Neural cell (in vitro differentiated cells): ENCODE results near the gene CD300A. TPM values are rescaled to one million over a fixed set of nuclear protein-coding genes. Genes with fewer than 3 reads are reported as not detected.

Source experiments
- H2AFZ ChIP-seq: fragments of 200-600, 300-800 bp; sonication (generic), shearing (Covaris generic); 2 replicates; pipeline ENCODE4 v1.6.0; 2014; ENCODE audit warnings: low read depth, mild to moderate bottlenecking, antibody characterized with exemption, low read length, moderate library complexity
- H3F3A ChIP-seq: fragments of 200-600 bp; shearing (Covaris generic); 2 replicates; pipeline ENCODE4 v1.6.1; 2016; ENCODE audit warnings: mild to moderate bottlenecking, moderate library complexity, mixed read lengths, antibody characterized with exemption, low read length; ENCODE audit not compliant: insufficient read depth, poor library complexity, severe bottlenecking
- H3K27ac ChIP-seq: fragments of 200-600, 300-800 bp; sonication (generic), shearing (Covaris generic); 2 replicates; pipeline ENCODE4 v1.5.1; 2014; ENCODE audit warnings: mild to moderate bottlenecking, low read length, moderate library complexity
- H3K27me3 ChIP-seq: fragments of 300-800, 200-600 bp; sonication (generic), shearing (Covaris generic); 2 replicates; pipeline ENCODE4 v1.6.0; 2014; ENCODE audit warnings: mild to moderate bottlenecking, low read depth, low read length, moderate library complexity; ENCODE audit not compliant: insufficient read depth
- H3K36me3 ChIP-seq: fragments of 300-800, 200-600 bp; sonication (generic), shearing (Covaris generic); 2 replicates; pipeline ENCODE4 v1.5.1; 2014; ENCODE audit warnings: mild to moderate bottlenecking, antibody characterized with exemption, low read length, moderate library complexity; ENCODE audit not compliant: insufficient read depth
- H3K4me2 ChIP-seq: fragments of 300-800, 200-600 bp; sonication (generic), shearing (Covaris generic); 2 replicates; pipeline ENCODE4 v1.6.0; 2014; ENCODE audit warnings: mild to moderate bottlenecking, low read length
- H3K4me3 ChIP-seq: fragments of 300-800, 200-600 bp; sonication (generic), shearing (Covaris generic); 2 replicates; pipeline ENCODE4 v1.5.1; 2014; ENCODE audit warnings: mild to moderate bottlenecking, low read length, moderate library complexity
- H3K79me2 ChIP-seq: fragments of 200-600 bp; shearing (Covaris generic); replicated peaks from 2 replicates; pipeline ENCODE4 v1.6.0; 2014; ENCODE audit warnings: mild to moderate bottlenecking, low read length, moderate library complexity; ENCODE audit not compliant: insufficient read depth
- H3K9ac ChIP-seq: fragments of 300-800, 200-600 bp; sonication (generic), shearing (Covaris generic); 2 replicates; pipeline ENCODE4 v1.6.1; 2016; ENCODE audit warnings: mild to moderate bottlenecking, low read length, mixed read lengths
- H3K9me2 ChIP-seq: fragments of 200-600 bp; shearing (Covaris generic); 2 replicates; pipeline ENCODE4 v1.6.1; 2016; ENCODE audit warnings: mild to moderate bottlenecking, low read length, mixed read lengths; ENCODE audit not compliant: insufficient read depth
- H3K9me3 ChIP-seq: fragments of 200-600, 300-800 bp; sonication (generic), shearing (Covaris generic); 2 replicates; pipeline ENCODE4 v1.6.1; 2016; ENCODE audit warnings: mild to moderate bottlenecking, mixed run types, low read length, moderate library complexity, mixed read lengths
- H4K20me1 ChIP-seq: fragments of 200-600 bp; shearing (Covaris generic); 2 replicates; pipeline ENCODE4 v1.6.1; 2016; ENCODE audit warnings: mild to moderate bottlenecking, mixed run types; ENCODE audit not compliant: insufficient read depth
- CTCF ChIP-seq: fragments of 450-650 bp; IDR thresholded peaks from 2 replicates; pipeline ENCODE4 v1.5.1; 2014; ENCODE audit warnings: antibody characterized with exemption, mild to moderate bottlenecking, moderate library complexity; ENCODE audit not compliant: poor library complexity, severe bottlenecking
- EP300 ChIP-seq: fragments of 450-650 bp; conservative IDR thresholded peaks from 2 replicates; pipeline ENCODE4 v1.6.1; 2014; ENCODE audit warnings: antibody characterized with exemption, mild to moderate bottlenecking, moderate library complexity; ENCODE audit not compliant: poor library complexity, severe bottlenecking
- EZH2 ChIP-seq: fragments of 200-600, 300-800 bp; shearing (Covaris generic), sonication (generic); IDR thresholded peaks from 2 replicates; pipeline ENCODE4 v1.6.1; 2014; ENCODE audit warnings: antibody characterized with exemption, low read length, borderline replicate concordance, mild to moderate bottlenecking; ENCODE audit not compliant: insufficient read depth, poor library complexity, severe bottlenecking
- MXI1 ChIP-seq: fragments of 450-650 bp; conservative IDR thresholded peaks from 2 replicates; pipeline ENCODE4 v1.6.1; 2014; ENCODE audit warnings: antibody characterized with exemption, mild to moderate bottlenecking; ENCODE audit not compliant: poor library complexity, severe bottlenecking
- POLR2AphosphoS5 ChIP-seq: IDR thresholded peaks from 2 replicates; pipeline ENCODE4 v1.6.1; 2012
- RAD21 ChIP-seq: fragments of 450-650 bp; conservative IDR thresholded peaks from 2 replicates; pipeline ENCODE4 v1.6.1; 2014; ENCODE audit warnings: antibody characterized with exemption, mild to moderate bottlenecking, moderate library complexity
- REST ChIP-seq: IDR thresholded peaks from 2 replicates; pipeline ENCODE4 v1.6.1; 2012; ENCODE audit warnings: borderline replicate concordance
- SMC3 ChIP-seq: fragments of 450-650 bp; conservative IDR thresholded peaks from 2 replicates; pipeline ENCODE4 v1.6.1; 2014; ENCODE audit warnings: antibody characterized with exemption, mild to moderate bottlenecking, moderate library complexity; ENCODE audit not compliant: poor library complexity
- TAF1 ChIP-seq: IDR thresholded peaks from 2 replicates; pipeline ENCODE4 v1.6.1; 2012; ENCODE audit warnings: low read depth
- polyA plus RNA-seq: library from polyadenylated mRNA; depleted of rRNA; stranded (reverse); fragments of >200 nt; gene quantifications from 2 replicates; pipeline ENCODE4 v1.2.3, GENCODE V29; 2014

Gene CD300A
- polyA plus RNA-seq, 1 donor from 2014 or later: 0.35 TPM

DNA sequence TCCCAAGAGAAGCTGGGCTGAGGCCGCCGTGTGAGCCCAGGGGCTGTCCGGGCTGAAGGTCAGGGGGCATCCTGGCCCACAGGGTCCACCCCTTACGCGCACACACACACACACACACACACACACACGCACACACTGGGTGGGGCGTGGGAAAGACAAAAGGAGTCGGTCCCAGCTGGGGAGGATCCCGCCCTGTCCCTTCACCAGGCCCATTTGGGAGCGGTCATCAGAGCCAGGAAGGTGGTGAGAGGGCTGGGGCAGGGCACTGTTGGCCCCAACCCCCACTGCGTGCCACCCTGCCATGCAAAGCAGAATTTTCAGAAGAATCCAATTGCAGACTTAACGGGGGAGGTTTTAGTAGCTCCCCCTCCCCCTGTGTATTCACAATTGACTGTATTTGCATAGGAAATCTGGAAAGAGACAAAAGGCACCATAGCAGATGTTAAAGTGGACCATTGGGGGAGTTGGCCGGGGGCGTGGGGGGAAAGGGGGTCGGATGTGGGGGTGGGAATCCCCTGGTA, 11.3 kb upstream of the CD300A start (continued):
- TF ChIP-seq RAD21: no peak

GRCh38 chr17:74455821-74456220, 10.6 kb upstream of the CD300A start:
- Histone ChIP-seq H3F3A (no peaks in the 10 kb centered on the region), H3K36me3 (no peaks in the 10 kb centered on the region), H3K79me2 (no peaks in the 10 kb centered on the region), H3K9me3 (no peaks in the 10 kb centered on the region), H3K4me3 (no peak overlapping the region), H3K27me3 (peaks cover 5% of the 10 kb centered on the region), H3K4me2 (no peak overlapping the region), H4K20me1 (no peaks in the 10 kb centered on the region), H3K27ac (no peak overlapping the region), H2AFZ (no peak overlapping the region), H3K9me2 (no peaks in the 10 kb centered on the region), H3K9ac (no peak overlapping the region)
- TF ChIP-seq POLR2AphosphoS5: no peak
- TF ChIP-seq TAF1: no peak
- TF ChIP-seq RAD21: no peak
- no peak for TF ChIP-seq CTCF
- no peak for TF ChIP-seq SMC3
- no peak for TF ChIP-seq EP300
- no peak for TF ChIP-seq REST
- TF ChIP-seq MXI1: no peak
- TF ChIP-seq EZH2: no peak

GRCh38 chr17:74457146-74457819, 9.2 kb upstream of the CD300A start:
- H3K4me2 ChIP-seq: no peak overlapping the region
- no peaks in the 10 kb centered on the region for H3K79me2 ChIP-seq
- H3K4me3 ChIP-seq: no peak overlapping the region
- H3K27ac ChIP-seq: no peak overlapping the region
- no peaks in the 10 kb centered on the region for H4K20me1 ChIP-seq
- no peak overlapping the region for H3K9ac ChIP-seq
- no peaks in the 10 kb centered on the region for H3K9me2 ChIP-seq
- H2AFZ ChIP-seq: no peak overlapping the region
- peaks cover 5% of the 10 kb centered on the region for H3K27me3 ChIP-seq
- H3K36me3 ChIP-seq: no peaks in the 10 kb centered on the region
- no peaks in the 10 kb centered on the region for H3F3A ChIP-seq
- TF ChIP-seq RAD21: peak; percentile 95
- peak; percentile 95 for TF ChIP-seq CTCF
- no peak for TF ChIP-seq REST
- no peak for TF ChIP-seq EZH2
- TF ChIP-seq TAF1: no peak
- TF ChIP-seq MXI1: no peak
- TF ChIP-seq EP300: peak; percentile 24
- TF ChIP-seq POLR2AphosphoS5: no peak
- TF ChIP-seq SMC3: peak; percentile 96
- H3K9me3 ChIP-seq: no peaks in the 10 kb centered on the region
